ENCODE measurements around the gene PTH1R.
A peak's percentile ranks its signal among the peaks of the same experiment; 100 is the strongest.

Gene PTH1R

GRCh38 chr3:46894256-46894655, 16.7 kb downstream of the PTH1R start:
- H3K4me3 ChIP-seq (ENCODE audit: low read depth, low read length): no peak overlapping the region
- DNase-seq (ENCODE audit: low read depth): no peak
- TF ChIP-seq, protein P1, sequence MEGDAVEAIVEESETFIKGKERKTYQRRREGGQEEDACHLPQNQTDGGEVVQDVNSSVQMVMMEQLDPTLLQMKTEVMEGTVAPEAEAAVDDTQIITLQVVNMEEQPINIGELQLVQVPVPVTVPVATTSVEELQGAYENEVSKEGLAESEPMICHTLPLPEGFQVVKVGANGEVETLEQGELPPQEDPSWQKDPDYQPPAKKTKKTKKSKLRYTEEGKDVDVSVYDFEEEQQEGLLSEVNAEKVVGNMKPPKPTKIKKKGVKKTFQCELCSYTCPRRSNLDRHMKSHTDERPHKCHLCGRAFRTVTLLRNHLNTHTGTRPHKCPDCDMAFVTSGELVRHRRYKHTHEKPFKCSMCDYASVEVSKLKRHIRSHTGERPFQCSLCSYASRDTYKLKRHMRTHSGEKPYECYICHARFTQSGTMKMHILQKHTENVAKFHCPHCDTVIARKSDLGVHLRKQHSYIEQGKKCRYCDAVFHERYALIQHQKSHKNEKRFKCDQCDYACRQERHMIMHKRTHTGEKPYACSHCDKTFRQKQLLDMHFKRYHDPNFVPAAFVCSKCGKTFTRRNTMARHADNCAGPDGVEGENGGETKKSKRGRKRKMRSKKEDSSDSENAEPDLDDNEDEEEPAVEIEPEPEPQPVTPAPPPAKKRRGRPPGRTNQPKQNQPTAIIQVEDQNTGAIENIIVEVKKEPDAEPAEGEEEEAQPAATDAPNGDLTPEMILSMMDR (IDR thresholded peaks at IDR 0.05; ENCODE audit: control insufficient read depth, extremely low read depth, insufficient read depth): no peak

DNA sequence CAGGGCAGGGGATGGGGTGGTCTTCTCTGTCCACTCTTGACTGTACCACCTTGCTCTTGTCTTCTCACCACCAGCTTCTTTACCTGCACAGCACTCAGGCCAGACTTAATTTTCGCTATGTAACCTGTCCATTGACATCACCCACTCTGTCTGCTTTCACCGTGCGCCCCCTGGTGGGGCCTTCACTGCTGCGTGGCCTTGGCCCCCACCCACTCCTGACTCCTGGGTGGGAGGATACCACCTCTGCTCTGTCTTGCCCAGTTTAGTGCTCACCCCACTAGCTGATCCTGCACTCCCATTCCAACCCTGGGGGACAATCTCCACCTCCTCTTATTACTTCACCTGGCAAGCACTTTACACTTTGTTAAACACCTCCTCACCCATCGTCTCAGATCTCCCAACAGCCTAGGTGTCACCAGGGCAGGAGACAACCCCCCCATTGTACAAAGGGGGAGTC, 17.7 kb downstream of the PTH1R start:
- DNase-seq (ENCODE audit: low read depth): no peak
- no peak overlapping the region for H3K4me3 ChIP-seq (ENCODE audit: low read depth, low read length)
- TF ChIP-seq, protein P1 (IDR thresholded peaks at IDR 0.05; ENCODE audit: control insufficient read depth, extremely low read depth, insufficient read depth): peak; percentile 85

- no peak overlapping the region for H3K4me3 ChIP-seq (ENCODE audit: low read depth, low read length)
- TF ChIP-seq, protein P1 (IDR thresholded peaks at IDR 0.05; ENCODE audit: control insufficient read depth, extremely low read depth, insufficient read depth): no peak
- DNase-seq (ENCODE audit: low read depth): no peak
Observed at GRCh38 chr3:46895761-46896160, 18.2 kb downstream of the PTH1R start.

DNA sequence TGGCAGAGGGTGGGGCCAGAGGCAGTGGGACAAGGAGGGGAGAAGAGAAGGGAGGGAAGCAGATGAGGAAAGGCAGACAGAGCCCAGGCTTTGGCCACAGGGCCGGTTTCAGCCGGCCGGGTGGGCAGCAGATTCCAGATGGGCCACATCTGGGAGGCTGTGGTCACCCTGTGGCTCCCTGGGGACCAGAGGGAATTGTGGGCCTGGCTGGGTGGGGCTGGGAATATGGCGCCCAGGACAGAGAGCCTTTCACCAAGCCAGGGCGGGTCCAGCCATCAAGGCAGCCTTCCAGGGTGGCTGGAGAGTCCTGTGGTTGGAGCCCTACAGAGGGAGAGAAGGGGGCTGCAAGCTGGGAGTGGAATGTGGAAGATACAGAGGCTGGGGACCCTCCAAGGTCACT, 18.9 kb downstream of the PTH1R start:
- no peak overlapping the region for H3K4me3 ChIP-seq (ENCODE audit: low read depth, low read length)
- DNase-seq (ENCODE audit: low read depth): no peak
- TF ChIP-seq, protein P1 (IDR thresholded peaks at IDR 0.05; ENCODE audit: control insufficient read depth, extremely low read depth, insufficient read depth): no peak

DNA sequence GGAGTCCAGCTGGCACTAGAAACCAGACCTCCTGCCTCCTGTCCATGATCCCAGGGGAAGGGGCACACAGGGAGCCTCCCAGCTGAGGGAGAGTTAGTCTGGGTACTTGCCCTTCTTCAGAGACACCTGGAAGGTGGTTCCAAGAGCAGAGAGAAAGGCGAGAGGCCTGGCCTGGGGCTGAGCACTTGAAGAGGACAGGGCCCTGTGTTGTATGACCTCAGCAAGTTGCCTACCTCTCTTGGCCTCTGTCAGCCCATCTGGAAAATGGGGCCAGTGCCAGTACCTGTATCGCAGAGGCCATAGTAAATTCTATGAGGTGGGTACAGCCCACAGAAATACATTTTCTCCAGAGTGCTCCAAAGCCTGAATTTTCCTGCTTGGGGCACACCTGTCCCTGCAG, 19.5 kb downstream of the PTH1R start:
- DNase-seq (ENCODE audit: low read depth): no peak
- no peak overlapping the region for H3K4me3 ChIP-seq (ENCODE audit: low read depth, low read length)
- TF ChIP-seq, protein P1 (IDR thresholded peaks at IDR 0.05; ENCODE audit: control insufficient read depth, extremely low read depth, insufficient read depth): no peak

- DNase-seq (ENCODE audit: low read depth): no peak
- TF ChIP-seq, protein P1 (IDR thresholded peaks at IDR 0.05; ENCODE audit: control insufficient read depth, extremely low read depth, insufficient read depth): no peak
- H3K4me3 ChIP-seq (ENCODE audit: low read depth, low read length): no peak overlapping the region
Observed at GRCh38 chr3:46897829-46898320, 20.4 kb downstream of the PTH1R start.
